GM12801 (cell line): ENCODE measurements around the gene CNTRL.

ENCODE experiments used
- CTCF ChIP-seq: IDR thresholded peaks from one replicate; pipeline ENCODE4 v1.5.1; 2011; ENCODE audit warnings: control low read depth; ENCODE audit not compliant: insufficient read length; ENCODE audit errors: extremely low read depth

Gene CNTRL

DNA sequence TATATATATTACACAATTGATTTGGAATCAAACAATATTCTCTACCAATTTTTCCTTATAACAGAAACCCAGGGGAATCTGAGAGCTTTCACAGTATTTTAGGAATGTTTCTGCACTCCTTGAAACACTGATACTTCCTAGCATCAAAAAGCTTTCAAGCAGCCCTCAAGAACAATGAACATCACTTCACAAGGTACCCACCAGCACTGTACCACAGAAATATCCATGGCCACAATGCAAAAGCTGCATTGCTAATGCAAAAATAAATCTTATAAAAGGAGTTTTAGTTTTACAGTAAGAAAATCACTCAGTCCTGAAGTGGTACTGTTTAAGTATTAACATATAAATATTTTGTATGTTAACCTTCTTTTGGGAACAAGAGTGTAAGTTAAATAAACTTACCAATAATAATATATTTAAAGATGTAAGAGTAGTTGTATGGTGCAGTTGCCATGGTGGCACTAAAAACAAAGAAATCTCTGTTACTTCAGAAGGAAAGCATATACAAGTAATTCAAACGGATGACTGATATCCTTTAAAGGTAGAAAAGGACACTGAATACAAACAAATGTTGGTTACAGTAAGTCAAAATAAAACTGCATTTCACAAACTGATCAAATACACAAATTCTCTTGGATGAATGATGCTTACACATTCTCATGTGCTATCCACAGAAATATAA, 118.3 kb downstream of the CNTRL start:
- TF ChIP-seq CTCF = no peak

- TF ChIP-seq CTCF = no peak
Measured at GRCh38 chr9:121194730-121195129, 120.0 kb downstream of the CNTRL start.

DNA sequence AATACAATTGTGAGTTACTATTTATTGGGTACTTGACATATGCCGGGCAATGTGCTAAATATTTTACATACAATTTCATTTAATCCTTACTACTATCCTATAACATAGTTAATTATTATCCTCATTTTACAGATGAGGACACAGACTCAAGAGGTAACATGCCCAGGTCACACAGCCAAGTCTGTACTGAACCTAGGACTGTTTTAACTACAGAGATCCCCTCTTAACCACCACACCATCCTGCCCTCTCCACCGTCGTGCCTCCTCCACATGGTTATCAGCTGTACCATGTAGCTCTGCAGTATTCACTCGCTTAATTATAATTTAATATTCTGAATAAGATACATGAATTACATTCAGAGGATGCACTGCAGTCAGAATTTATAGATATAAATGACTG, 121.6 kb downstream of the CNTRL start:
- no peak for TF ChIP-seq CTCF

- no peak for TF ChIP-seq CTCF
Measured at GRCh38 chr9:121197132-121197531, 122.4 kb downstream of the CNTRL start.

DNA sequence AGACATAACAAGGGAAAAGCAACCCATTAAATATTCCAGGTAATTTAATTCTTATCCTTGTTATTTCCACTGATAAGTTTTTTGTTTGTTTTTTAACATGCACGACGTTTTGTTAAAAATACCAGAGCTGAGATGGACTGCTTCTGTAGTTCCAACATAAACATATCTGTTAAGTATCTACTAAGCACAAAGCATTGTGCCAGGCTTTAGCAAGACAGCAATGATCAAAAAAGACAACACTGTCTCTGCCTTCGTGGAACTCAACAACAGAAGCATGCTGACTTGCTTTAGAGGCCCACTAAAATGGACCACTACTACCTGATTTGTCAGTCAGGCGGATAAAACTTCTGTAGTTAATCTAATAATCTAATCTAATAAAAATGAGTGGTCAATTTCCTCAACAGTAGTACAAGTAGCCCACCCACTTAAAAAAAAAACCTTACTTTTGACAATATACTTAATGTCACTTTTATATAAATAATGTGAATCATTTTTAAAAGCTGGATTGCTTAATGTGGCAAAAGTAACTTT, 123.8 kb downstream of the CNTRL start:
- TF ChIP-seq CTCF = no peak

- TF ChIP-seq CTCF = no peak
Measured at GRCh38 chr9:121199921-121200320, 125.2 kb downstream of the CNTRL start.

DNA sequence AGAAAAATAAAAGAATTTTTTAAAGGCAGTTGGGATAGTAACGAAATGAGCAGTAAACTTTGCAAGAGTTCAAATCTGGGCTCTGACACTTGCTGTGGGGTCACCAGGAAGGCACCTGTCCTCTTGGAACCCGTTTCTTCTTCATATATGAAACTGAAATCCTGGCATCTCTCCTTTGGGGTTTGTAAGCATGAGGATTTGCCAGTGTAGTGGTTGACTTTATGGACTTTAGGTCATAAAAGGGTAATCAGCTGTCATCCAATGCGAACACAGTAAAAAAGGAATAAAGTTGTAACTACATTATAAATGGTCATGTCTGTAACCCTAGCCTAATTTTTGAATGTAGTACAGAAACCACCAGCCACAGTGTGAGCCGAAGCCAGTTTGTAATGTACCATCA, 125.6 kb downstream of the CNTRL start:
- no peak for TF ChIP-seq CTCF
